ENCODE results near the gene TMEM8B.
A peak's percentile ranks its signal among the peaks of the same experiment; 100 is the strongest.

The TMEM8B gene

GRCh38 chr9:35793461-35793860 lies 35.6 kb upstream of the TMEM8B start:
- Histone ChIP-seq H3K27me3 (replicated peaks; ENCODE audit: insufficient read depth, low read length) (peaks cover 5% of the 10 kb centered on the region; the same call in 1 of the 2 replicates), H3K4me1 (ENCODE audit: low read length) (peaks cover 27% of the 10 kb centered on the region), H3K79me2 (ENCODE audit: low read length) (no peaks in the 10 kb centered on the region), H3F3A (ENCODE audit: insufficient read depth, low read length) (peaks cover 16% of the 10 kb centered on the region), H3K4me3 (ENCODE audit: low read length) (no peak overlapping the region), H3K9me3 (replicated peaks; ENCODE audit: insufficient read depth, low read length) (no peaks in the 10 kb centered on the region), H4K20me1 (ENCODE audit: insufficient read depth, low read length) (no peaks in the 10 kb centered on the region), H2AFZ (ENCODE audit: low read length) (no peak overlapping the region), H3K4me2 (ENCODE audit: low read depth, low read length) (no peak overlapping the region), H3K9ac (ENCODE audit: low read length) (no peak overlapping the region), H3K9me2 (replicated peaks; ENCODE audit: insufficient read depth, low read length) (no peaks in the 10 kb centered on the region), H3K36me3 (replicated peaks; ENCODE audit: insufficient read depth, low read length) (no peaks in the 10 kb centered on the region), H3K27ac (ENCODE audit: low read length) (no peak overlapping the region)
- no peak for DNase-seq
- TF ChIP-seq CTCF (IDR thresholded peaks at IDR 0.05; ENCODE audit: low read length): no peak
- no peak for TF ChIP-seq EZH2phosphoT487 (IDR thresholded peaks at IDR 0.05; ENCODE audit: low read length)
- TF ChIP-seq EZH2 (optimal IDR thresholded peaks at IDR 0.05; ENCODE audit: low read depth, low read length): no peak

GRCh38 chr9:35795695-35796094 lies 33.3 kb upstream of the TMEM8B start:
- no peaks in the 10 kb centered on the region for H3K79me2 ChIP-seq (ENCODE audit: low read length)
- H4K20me1 ChIP-seq (ENCODE audit: insufficient read depth, low read length): no peaks in the 10 kb centered on the region
- TF ChIP-seq CTCF (IDR thresholded peaks at IDR 0.05; ENCODE audit: low read length) (no peak), EZH2phosphoT487 (IDR thresholded peaks at IDR 0.05; ENCODE audit: low read length) (no peak), EZH2 (optimal IDR thresholded peaks at IDR 0.05; ENCODE audit: low read depth, low read length) (no peak)
- H3K9me3 ChIP-seq (replicated peaks; ENCODE audit: insufficient read depth, low read length): no peaks in the 10 kb centered on the region
- no peaks in the 10 kb centered on the region for H3K9me2 ChIP-seq (replicated peaks; ENCODE audit: insufficient read depth, low read length)
- no peak overlapping the region for H3K4me2 ChIP-seq (ENCODE audit: low read depth, low read length)
- H3K9ac ChIP-seq (ENCODE audit: low read length): no peak overlapping the region
- H3K4me1 ChIP-seq (ENCODE audit: low read length): peaks cover 23% of the 10 kb centered on the region
- no peak overlapping the region for H3K4me3 ChIP-seq (ENCODE audit: low read length)
- no peaks in the 10 kb centered on the region for H3K36me3 ChIP-seq (replicated peaks; ENCODE audit: insufficient read depth, low read length)
- no peak for DNase-seq
- no peak overlapping the region for H2AFZ ChIP-seq (ENCODE audit: low read length)
- H3K27ac ChIP-seq (ENCODE audit: low read length): no peak overlapping the region
- H3K27me3 ChIP-seq (replicated peaks; ENCODE audit: insufficient read depth, low read length): peaks cover 5% of the 10 kb centered on the region; the same call in 1 of the 2 replicates
- 0 out of 2 replicates have a peak, but pooled peaks cover 5% of the 10 kb centered on the region for H3F3A ChIP-seq (ENCODE audit: insufficient read depth, low read length)

DNA sequence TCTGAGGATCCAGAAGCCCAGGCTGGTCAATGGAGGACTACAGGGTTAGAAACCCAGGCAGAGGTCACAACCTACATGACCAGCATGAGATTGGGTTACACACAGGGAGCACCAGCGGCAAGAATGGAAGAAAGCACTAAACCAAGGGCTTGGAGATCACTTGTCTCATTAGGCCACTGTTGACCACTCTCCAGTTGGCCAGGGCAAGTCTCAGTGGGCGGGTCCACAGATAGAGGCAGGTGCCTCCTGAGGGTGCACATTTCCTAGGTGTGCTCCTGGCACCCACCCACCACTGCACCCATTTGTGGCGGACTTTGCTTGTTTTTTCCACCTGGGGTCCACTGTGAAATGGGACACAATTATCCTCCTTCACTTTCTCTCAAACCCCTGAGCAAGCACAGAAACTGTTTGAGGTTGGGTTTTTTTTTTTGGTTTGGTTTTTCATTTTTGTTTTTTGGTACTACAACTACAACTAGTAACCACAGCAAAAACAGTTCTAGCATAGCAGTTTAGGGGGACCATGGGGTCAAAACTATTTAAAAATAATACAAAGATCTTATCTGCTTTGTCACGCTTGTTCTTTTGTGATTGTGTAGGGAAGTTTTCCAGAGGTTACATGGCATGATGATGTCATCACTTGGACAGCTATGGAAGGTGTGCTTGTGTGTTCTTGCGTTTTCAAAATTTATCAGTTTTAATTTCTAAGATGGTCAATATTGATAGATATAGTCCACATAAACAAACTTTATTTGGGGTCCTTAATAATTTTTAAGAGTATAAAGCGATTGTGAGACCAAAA lies 31.5 kb upstream of the TMEM8B start:
- H4K20me1 ChIP-seq (ENCODE audit: insufficient read depth, low read length): no peaks in the 10 kb centered on the region
- H3K27me3 ChIP-seq (replicated peaks; ENCODE audit: insufficient read depth, low read length): peaks cover 5% of the 10 kb centered on the region; the same call in 1 of the 2 replicates
- H3K9me3 ChIP-seq (replicated peaks; ENCODE audit: insufficient read depth, low read length): no peaks in the 10 kb centered on the region
- H3K4me1 ChIP-seq (ENCODE audit: low read length): peaks cover 23% of the 10 kb centered on the region
- H3K9ac ChIP-seq (ENCODE audit: low read length): no peak overlapping the region
- H2AFZ ChIP-seq (ENCODE audit: low read length): no peak overlapping the region
- H3K4me2 ChIP-seq (ENCODE audit: low read depth, low read length): peak overlapping the region; percentile 9; the same call in 1 of the 2 replicates
- TF ChIP-seq EZH2 (optimal IDR thresholded peaks at IDR 0.05; ENCODE audit: low read depth, low read length) (no peak), CTCF (IDR thresholded peaks at IDR 0.05; ENCODE audit: low read length) (no peak), EZH2phosphoT487 (IDR thresholded peaks at IDR 0.05; ENCODE audit: low read length) (no peak)
- H3K79me2 ChIP-seq (ENCODE audit: low read length): no peaks in the 10 kb centered on the region
- no peak overlapping the region for H3K4me3 ChIP-seq (ENCODE audit: low read length)
- H3F3A ChIP-seq (ENCODE audit: insufficient read depth, low read length): 0 out of 2 replicates have a peak, but pooled peaks cover 5% of the 10 kb centered on the region
- H3K9me2 ChIP-seq (replicated peaks; ENCODE audit: insufficient read depth, low read length): no peaks in the 10 kb centered on the region
- H3K27ac ChIP-seq (ENCODE audit: low read length): no peak overlapping the region
- DNase-seq: peak; percentile 37
- H3K36me3 ChIP-seq (replicated peaks; ENCODE audit: insufficient read depth, low read length): no peaks in the 10 kb centered on the region
